ENCODE measurements around the gene CD8B. TPM values are rescaled to one million over a fixed set of nuclear protein-coding genes. Genes with fewer than 3 reads are reported as not detected.

CD8B gene
- total RNA-seq, 1 donor from 2014 or later = not detected

DNA sequence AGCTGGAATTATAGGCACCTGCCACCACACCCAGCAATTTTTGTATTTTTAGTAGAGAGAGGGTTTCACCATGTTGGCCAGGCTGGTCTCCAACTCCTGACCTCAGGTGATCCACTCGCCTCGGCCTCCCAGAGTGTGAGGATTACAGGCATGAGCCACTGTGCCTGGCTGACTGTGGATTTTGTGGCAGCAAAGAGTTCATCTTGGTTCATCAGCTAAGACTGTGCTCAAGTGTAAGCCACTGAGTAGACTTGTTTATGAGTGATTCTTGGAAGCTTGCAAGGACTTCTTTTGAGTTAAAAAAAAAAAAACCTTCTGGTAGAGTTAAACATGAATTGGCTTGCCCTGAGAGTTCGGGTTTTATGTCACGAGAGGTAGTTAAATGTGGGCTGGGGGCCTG, 34.7 kb downstream of the CD8B start:
- H3K4me3 Mint-ChIP-seq (ENCODE audit: unreplicated experiment) = no peak overlapping the region
- DNase-seq (ENCODE audit: low read depth) (no peak), FAIRE-seq (no peak)
- Histone ChIP-seq H3K27me3 (ENCODE audit: insufficient read depth, low read length) (peaks cover 3% of the 10 kb centered on the region), H4K20me1 (ENCODE audit: insufficient read depth, low read length) (no peaks in the 10 kb centered on the region), H2AFZ (ENCODE audit: low read depth, low read length) (no peak overlapping the region), H3K9me3 (ENCODE audit: insufficient read depth, low read depth, low read length) (no peaks in the 10 kb centered on the region), H3K27ac (ENCODE audit: low read depth, low read length) (no peak overlapping the region), H3K9ac (ENCODE audit: low read length) (no peak overlapping the region), H3K4me2 (ENCODE audit: low read length) (no peak overlapping the region), H3K79me2 (ENCODE audit: insufficient read depth, low read length) (no peaks in the 10 kb centered on the region), H3K4me3 (ENCODE audit: insufficient read depth, low read depth, low read length) (no peak overlapping the region), H3K4me1 (ENCODE audit: insufficient read depth, low read length) (no peaks in the 10 kb centered on the region), H3K36me3 (ENCODE audit: insufficient read depth, low read length) (no peaks in the 10 kb centered on the region)
- TF ChIP-seq, protein P1, sequence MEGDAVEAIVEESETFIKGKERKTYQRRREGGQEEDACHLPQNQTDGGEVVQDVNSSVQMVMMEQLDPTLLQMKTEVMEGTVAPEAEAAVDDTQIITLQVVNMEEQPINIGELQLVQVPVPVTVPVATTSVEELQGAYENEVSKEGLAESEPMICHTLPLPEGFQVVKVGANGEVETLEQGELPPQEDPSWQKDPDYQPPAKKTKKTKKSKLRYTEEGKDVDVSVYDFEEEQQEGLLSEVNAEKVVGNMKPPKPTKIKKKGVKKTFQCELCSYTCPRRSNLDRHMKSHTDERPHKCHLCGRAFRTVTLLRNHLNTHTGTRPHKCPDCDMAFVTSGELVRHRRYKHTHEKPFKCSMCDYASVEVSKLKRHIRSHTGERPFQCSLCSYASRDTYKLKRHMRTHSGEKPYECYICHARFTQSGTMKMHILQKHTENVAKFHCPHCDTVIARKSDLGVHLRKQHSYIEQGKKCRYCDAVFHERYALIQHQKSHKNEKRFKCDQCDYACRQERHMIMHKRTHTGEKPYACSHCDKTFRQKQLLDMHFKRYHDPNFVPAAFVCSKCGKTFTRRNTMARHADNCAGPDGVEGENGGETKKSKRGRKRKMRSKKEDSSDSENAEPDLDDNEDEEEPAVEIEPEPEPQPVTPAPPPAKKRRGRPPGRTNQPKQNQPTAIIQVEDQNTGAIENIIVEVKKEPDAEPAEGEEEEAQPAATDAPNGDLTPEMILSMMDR (IDR thresholded peaks at IDR 0.05; ENCODE audit: insufficient read depth, low read depth, low read length) = no peak
- no peak for TF ChIP-seq EZH2 (IDR thresholded peaks at IDR 0.05; ENCODE audit: insufficient read depth, low read length)
- no peak overlapping the region for H3K27ac Mint-ChIP-seq (ENCODE audit: unreplicated experiment)
- peaks cover 4% of the 10 kb centered on the region for H3K9me3 Mint-ChIP-seq (ENCODE audit: unreplicated experiment)
- H3K27me3 Mint-ChIP-seq (ENCODE audit: low read depth, unreplicated experiment) = peaks cover 9% of the 10 kb centered on the region
- no peaks in the 10 kb centered on the region for H3K4me1 Mint-ChIP-seq (ENCODE audit: low read depth, unreplicated experiment)
- H3K36me3 Mint-ChIP-seq (ENCODE audit: low read depth, unreplicated experiment) = no peaks in the 10 kb centered on the region

DNA sequence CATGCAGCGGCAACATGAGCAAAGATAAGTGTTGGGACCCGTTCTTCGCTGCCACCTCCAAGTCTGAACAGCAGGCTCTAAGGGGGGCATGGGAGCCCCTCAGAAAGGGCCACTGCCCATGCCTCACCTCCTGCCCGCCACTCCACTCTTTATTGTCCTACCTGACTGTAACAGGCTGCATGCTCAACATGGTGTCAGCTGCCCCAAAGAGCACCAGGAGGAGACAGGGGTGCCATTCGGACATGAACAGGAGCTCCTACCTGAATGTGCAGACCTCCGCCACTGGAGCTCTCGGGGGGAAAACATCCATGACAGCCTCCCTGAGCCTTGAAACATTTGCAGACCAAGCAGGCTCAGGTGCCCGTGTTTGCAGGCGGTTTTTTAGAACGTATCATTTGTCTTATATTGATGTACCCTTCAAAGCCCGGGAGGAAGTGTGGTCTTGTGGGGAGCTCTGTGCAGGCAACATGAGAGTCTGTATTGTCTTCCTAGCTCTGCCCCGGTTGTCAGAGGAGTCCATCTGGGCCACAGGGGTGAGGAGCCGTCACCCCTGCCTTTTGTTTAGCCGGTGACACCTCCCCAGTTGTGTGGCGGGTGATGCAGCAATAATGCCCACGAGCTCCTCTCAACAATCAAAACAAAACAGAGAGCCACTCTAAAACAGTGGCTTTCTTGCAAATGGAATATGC, 35.8 kb downstream of the CD8B start:
- Mint-ChIP-seq H3K4me3 (ENCODE audit: unreplicated experiment) (no peak overlapping the region), H3K4me1 (ENCODE audit: low read depth, unreplicated experiment) (no peaks in the 10 kb centered on the region), H3K27ac (ENCODE audit: unreplicated experiment) (no peak overlapping the region), H3K36me3 (ENCODE audit: low read depth, unreplicated experiment) (no peaks in the 10 kb centered on the region), H3K9me3 (ENCODE audit: unreplicated experiment) (peaks cover 4% of the 10 kb centered on the region), H3K27me3 (ENCODE audit: low read depth, unreplicated experiment) (peaks cover 5% of the 10 kb centered on the region)
- H3K4me1 ChIP-seq (ENCODE audit: insufficient read depth, low read length) = no peaks in the 10 kb centered on the region
- H3K27me3 ChIP-seq (ENCODE audit: insufficient read depth, low read length) = no peaks in the 10 kb centered on the region
- H3K9me3 ChIP-seq (ENCODE audit: insufficient read depth, low read depth, low read length) = no peaks in the 10 kb centered on the region
- no peak for DNase-seq (ENCODE audit: low read depth)
- H3K27ac ChIP-seq (ENCODE audit: low read depth, low read length) = no peak overlapping the region
- no peak overlapping the region for H3K4me2 ChIP-seq (ENCODE audit: low read length)
- H2AFZ ChIP-seq (ENCODE audit: low read depth, low read length) = no peak overlapping the region
- no peak for FAIRE-seq
- no peak overlapping the region for H3K9ac ChIP-seq (ENCODE audit: low read length)
- H3K36me3 ChIP-seq (ENCODE audit: insufficient read depth, low read length) = no peaks in the 10 kb centered on the region
- no peaks in the 10 kb centered on the region for H4K20me1 ChIP-seq (ENCODE audit: insufficient read depth, low read length)
- no peaks in the 10 kb centered on the region for H3K79me2 ChIP-seq (ENCODE audit: insufficient read depth, low read length)
- H3K4me3 ChIP-seq (ENCODE audit: insufficient read depth, low read depth, low read length) = no peak overlapping the region
- no peak for TF ChIP-seq EZH2 (IDR thresholded peaks at IDR 0.05; ENCODE audit: insufficient read depth, low read length)
- TF ChIP-seq, protein P1 (IDR thresholded peaks at IDR 0.05; ENCODE audit: insufficient read depth, low read depth, low read length) = no peak

DNA sequence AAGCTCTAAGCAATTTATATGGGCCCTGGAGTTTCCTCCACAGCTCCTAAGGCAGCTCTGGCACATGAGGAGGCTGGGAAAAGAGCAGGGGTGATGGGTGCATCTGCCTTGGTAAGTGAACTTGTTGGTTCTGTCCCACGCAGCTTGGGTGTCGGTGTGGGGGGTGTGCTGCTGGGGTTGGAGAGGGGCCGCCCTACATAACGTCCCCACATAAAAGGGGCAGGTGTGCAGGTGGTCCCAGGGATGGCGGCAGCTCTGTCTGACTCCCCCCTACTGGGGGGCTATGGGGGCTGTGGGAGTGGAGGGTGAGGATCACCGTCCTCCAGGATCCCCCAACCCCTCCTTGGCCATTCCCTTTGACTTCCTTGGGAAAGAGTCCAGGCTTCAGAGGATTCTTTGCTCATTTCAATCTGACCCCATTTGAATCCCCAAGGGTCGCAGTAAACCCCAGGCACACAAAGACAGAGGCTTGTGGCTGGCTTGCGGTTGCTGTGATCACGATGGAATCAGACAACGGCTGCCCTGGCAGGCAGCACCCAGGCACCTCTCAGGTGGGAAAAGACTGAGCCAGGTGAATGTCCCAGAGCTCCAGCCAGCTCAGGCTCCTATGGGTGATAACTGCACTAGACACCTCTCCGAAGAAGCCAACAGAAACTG, 36.5 kb downstream of the CD8B start:
- DNase-seq (ENCODE audit: low read depth) = no peak
- Mint-ChIP-seq H3K9me3 (ENCODE audit: unreplicated experiment) (peaks cover 4% of the 10 kb centered on the region), H3K36me3 (ENCODE audit: low read depth, unreplicated experiment) (no peaks in the 10 kb centered on the region), H3K4me1 (ENCODE audit: low read depth, unreplicated experiment) (no peaks in the 10 kb centered on the region), H3K4me3 (ENCODE audit: unreplicated experiment) (no peak overlapping the region), H3K27me3 (ENCODE audit: low read depth, unreplicated experiment) (peaks cover 5% of the 10 kb centered on the region), H3K27ac (ENCODE audit: unreplicated experiment) (no peak overlapping the region)
- H3K4me3 ChIP-seq (ENCODE audit: insufficient read depth, low read depth, low read length) = no peak overlapping the region
- no peak overlapping the region for H2AFZ ChIP-seq (ENCODE audit: low read depth, low read length)
- H3K9ac ChIP-seq (ENCODE audit: low read length) = no peak overlapping the region
- no peaks in the 10 kb centered on the region for H3K79me2 ChIP-seq (ENCODE audit: insufficient read depth, low read length)
- no peak for TF ChIP-seq EZH2 (IDR thresholded peaks at IDR 0.05; ENCODE audit: insufficient read depth, low read length)
- TF ChIP-seq, protein P1 (IDR thresholded peaks at IDR 0.05; ENCODE audit: insufficient read depth, low read depth, low read length) = no peak
- H3K4me1 ChIP-seq (ENCODE audit: insufficient read depth, low read length) = no peaks in the 10 kb centered on the region
- H4K20me1 ChIP-seq (ENCODE audit: insufficient read depth, low read length) = no peaks in the 10 kb centered on the region
- H3K27me3 ChIP-seq (ENCODE audit: insufficient read depth, low read length) = no peaks in the 10 kb centered on the region
- FAIRE-seq = no peak
- H3K27ac ChIP-seq (ENCODE audit: low read depth, low read length) = no peak overlapping the region
- H3K36me3 ChIP-seq (ENCODE audit: insufficient read depth, low read length) = no peaks in the 10 kb centered on the region
- H3K4me2 ChIP-seq (ENCODE audit: low read length) = no peak overlapping the region
- no peaks in the 10 kb centered on the region for H3K9me3 ChIP-seq (ENCODE audit: insufficient read depth, low read depth, low read length)
